Endothelial cell (in vitro differentiated cells): ENCODE measurements around the gene DCANP1. TPM values are rescaled to one million over a fixed set of nuclear protein-coding genes. Genes with fewer than 3 reads are reported as not detected.

ENCODE experiments used
- DNase-seq: peaks from one replicate; pipeline ENCODE4 v3.0.0; 2021; ENCODE audit warnings: low spot score
- H3K27ac Mint-ChIP-seq: one replicate; pipeline ENCODE4 v1.8.0; 2021; ENCODE audit warnings: mixed read lengths, inconsistent platforms; ENCODE audit not compliant: unreplicated experiment
- H3K27me3 Mint-ChIP-seq: one replicate; pipeline ENCODE4 v1.8.0; 2021; ENCODE audit warnings: mild to moderate bottlenecking, moderate library complexity, mixed read lengths, inconsistent platforms; ENCODE audit not compliant: unreplicated experiment
- H3K36me3 Mint-ChIP-seq: one replicate; pipeline ENCODE4 v1.8.0; 2021; ENCODE audit warnings: mild to moderate bottlenecking, low read depth, mixed read lengths, inconsistent platforms; ENCODE audit not compliant: unreplicated experiment
- H3K4me1 Mint-ChIP-seq: one replicate; pipeline ENCODE4 v1.8.0; 2021; ENCODE audit warnings: mild to moderate bottlenecking, mixed read lengths, inconsistent platforms; ENCODE audit not compliant: unreplicated experiment
- H3K4me3 Mint-ChIP-seq: one replicate; pipeline ENCODE4 v1.8.0; 2021; ENCODE audit warnings: mild to moderate bottlenecking, mixed read lengths, inconsistent platforms; ENCODE audit not compliant: unreplicated experiment
- H3K9me3 Mint-ChIP-seq: one replicate; pipeline ENCODE4 v1.8.0; 2021; ENCODE audit warnings: mixed read lengths, inconsistent platforms; ENCODE audit not compliant: unreplicated experiment
- total RNA-seq: library from RNA; stranded (reverse); fragmentation: NEBNext Ultra II Directional; extraction: Animal tissue kit (Norgen Biotek cat#: 25700); gene quantifications from one replicate; pipeline ENCODE4 v1.2.1, GENCODE V29; 2021; ENCODE audit not compliant: unreplicated experiment
- TF ChIP-seq, protein P1 (sequence below): fragments of 200-600 bp; sonication (generic); IDR thresholded peaks from one replicate; pipeline ENCODE4 v1.5.0; 2021; ENCODE audit warnings: antibody characterized with exemption; ENCODE audit not compliant: unreplicated experiment

DCANP1 gene
- total RNA-seq, 1 donor from 2014 or later, result not detected

- H3K4me1 Mint-ChIP-seq, result peaks cover 11% of the 10 kb centered on the region
- peaks cover 4% of the 10 kb centered on the region for H3K27me3 Mint-ChIP-seq
- no peaks in the 10 kb centered on the region for H3K9me3 Mint-ChIP-seq
- H3K27ac Mint-ChIP-seq, result no peak overlapping the region
- TF ChIP-seq, protein P1, sequence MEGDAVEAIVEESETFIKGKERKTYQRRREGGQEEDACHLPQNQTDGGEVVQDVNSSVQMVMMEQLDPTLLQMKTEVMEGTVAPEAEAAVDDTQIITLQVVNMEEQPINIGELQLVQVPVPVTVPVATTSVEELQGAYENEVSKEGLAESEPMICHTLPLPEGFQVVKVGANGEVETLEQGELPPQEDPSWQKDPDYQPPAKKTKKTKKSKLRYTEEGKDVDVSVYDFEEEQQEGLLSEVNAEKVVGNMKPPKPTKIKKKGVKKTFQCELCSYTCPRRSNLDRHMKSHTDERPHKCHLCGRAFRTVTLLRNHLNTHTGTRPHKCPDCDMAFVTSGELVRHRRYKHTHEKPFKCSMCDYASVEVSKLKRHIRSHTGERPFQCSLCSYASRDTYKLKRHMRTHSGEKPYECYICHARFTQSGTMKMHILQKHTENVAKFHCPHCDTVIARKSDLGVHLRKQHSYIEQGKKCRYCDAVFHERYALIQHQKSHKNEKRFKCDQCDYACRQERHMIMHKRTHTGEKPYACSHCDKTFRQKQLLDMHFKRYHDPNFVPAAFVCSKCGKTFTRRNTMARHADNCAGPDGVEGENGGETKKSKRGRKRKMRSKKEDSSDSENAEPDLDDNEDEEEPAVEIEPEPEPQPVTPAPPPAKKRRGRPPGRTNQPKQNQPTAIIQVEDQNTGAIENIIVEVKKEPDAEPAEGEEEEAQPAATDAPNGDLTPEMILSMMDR, result no peak
- H3K36me3 Mint-ChIP-seq, result no peaks in the 10 kb centered on the region
- no peak for DNase-seq
- no peak overlapping the region for H3K4me3 Mint-ChIP-seq
Measured at GRCh38 chr5:135442431-135443160, 4.6 kb downstream of the DCANP1 start.

- Mint-ChIP-seq H3K36me3 (no peaks in the 10 kb centered on the region), H3K9me3 (no peaks in the 10 kb centered on the region), H3K4me1 (peaks cover 4% of the 10 kb centered on the region), H3K4me3 (no peak overlapping the region), H3K27me3 (peaks cover 4% of the 10 kb centered on the region), H3K27ac (no peak overlapping the region)
- TF ChIP-seq, protein P1, result no peak
- no peak for DNase-seq
Measured at GRCh38 chr5:135441919-135442318, 5.2 kb downstream of the DCANP1 start.

DNA sequence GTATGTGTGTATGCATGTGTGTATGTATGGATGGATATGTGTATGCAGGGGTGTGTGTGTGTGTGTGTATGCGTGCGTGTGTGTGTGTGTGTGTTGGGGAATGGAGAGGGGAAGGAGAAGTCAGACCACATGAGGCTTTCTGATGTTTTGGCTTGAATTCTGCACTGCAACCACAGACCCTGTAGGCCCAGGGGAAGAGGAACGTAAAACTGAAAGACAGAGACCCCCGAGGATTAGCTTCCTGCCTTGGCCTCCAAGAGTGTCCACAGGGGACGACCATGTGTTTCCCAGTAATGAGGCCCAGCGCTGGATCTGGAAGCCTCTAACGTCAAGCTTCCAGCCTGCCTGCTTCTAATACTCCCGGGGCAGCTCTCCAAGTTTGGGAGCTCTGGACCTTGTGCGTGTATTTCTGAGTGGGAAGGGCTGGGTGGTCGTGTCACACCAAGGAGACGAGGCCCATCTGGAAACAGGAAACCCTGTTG lies 5.8 kb downstream of the DCANP1 start:
- no peak overlapping the region for H3K27ac Mint-ChIP-seq
- no peaks in the 10 kb centered on the region for H3K36me3 Mint-ChIP-seq
- H3K4me3 Mint-ChIP-seq, result no peak overlapping the region
- no peaks in the 10 kb centered on the region for H3K9me3 Mint-ChIP-seq
- TF ChIP-seq, protein P1, result no peak
- peaks cover 4% of the 10 kb centered on the region for H3K4me1 Mint-ChIP-seq
- peaks cover 4% of the 10 kb centered on the region for H3K27me3 Mint-ChIP-seq
- DNase-seq, result no peak

DNA sequence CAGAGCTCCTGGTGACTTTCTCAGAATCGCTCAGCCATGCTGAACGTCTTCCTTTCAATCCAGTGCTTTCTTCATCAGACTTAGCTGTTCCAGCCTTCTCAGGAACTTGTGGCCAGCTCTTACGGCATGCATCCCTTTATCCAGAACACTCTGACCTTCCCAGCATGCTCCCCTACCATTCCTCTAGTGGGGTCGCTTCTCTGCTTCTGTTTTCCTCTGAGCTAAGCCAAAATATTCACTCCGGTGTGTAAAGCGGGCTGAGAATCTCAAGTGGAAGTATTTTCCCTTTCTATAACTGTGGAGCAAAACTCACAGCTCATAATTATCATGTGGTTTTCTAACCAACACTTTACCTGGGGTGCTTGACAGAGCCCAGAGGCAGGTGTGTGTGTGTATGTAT lies 6.2 kb downstream of the DCANP1 start:
- H3K4me3 Mint-ChIP-seq, result no peak overlapping the region
- peaks cover 4% of the 10 kb centered on the region for H3K27me3 Mint-ChIP-seq
- H3K9me3 Mint-ChIP-seq, result no peaks in the 10 kb centered on the region
- no peaks in the 10 kb centered on the region for H3K36me3 Mint-ChIP-seq
- TF ChIP-seq, protein P1, result no peak
- H3K4me1 Mint-ChIP-seq, result peaks cover 3% of the 10 kb centered on the region
- no peak for DNase-seq
- H3K27ac Mint-ChIP-seq, result no peak overlapping the region
